HepG2 (cell line): ENCODE measurements around the gene ERCC4. TPM values are rescaled to one million over a fixed set of nuclear protein-coding genes. Genes with fewer than 3 reads are reported as not detected.

Source experiments
- CC2D1A ChIP-seq: sonication (generic); formaldehyde crosslinking; IDR thresholded peaks from 2 replicates; pipeline ENCODE4 v1.8.1; 2023; ENCODE audit warnings: mild to moderate bottlenecking, missing genetic modification reagents
- CCAR2 ChIP-seq: fragments of 200-400 bp; formaldehyde crosslinking; optimal IDR thresholded peaks from 2 replicates; pipeline ENCODE3; 2018; ENCODE audit warnings: low read depth, mild to moderate bottlenecking, low read length, moderate library complexity
- DMTF1 ChIP-seq: sonication (generic); formaldehyde crosslinking; IDR thresholded peaks from 2 replicates; pipeline ENCODE4 v1.4.0; 2020; ENCODE audit warnings: mild to moderate bottlenecking, missing genetic modification reagents
- ELF3 ChIP-seq: IDR thresholded peaks from 2 replicates; pipeline ENCODE4 v1.6.1; 2016; ENCODE audit warnings: missing genetic modification reagents, missing compliant biosample characterization
- GABPB1 ChIP-seq: IDR thresholded peaks from 2 replicates; pipeline ENCODE4 v1.6.1; 2016; ENCODE audit warnings: mild to moderate bottlenecking, missing genetic modification reagents, moderate library complexity, missing compliant biosample characterization
- GTF3A ChIP-seq: sonication (generic); formaldehyde crosslinking; conservative IDR thresholded peaks from 2 replicates; pipeline ENCODE4 v1.4.0; 2020; ENCODE audit warnings: mild to moderate bottlenecking, missing genetic modification reagents
- JARID2 ChIP-seq: sonication (generic); formaldehyde crosslinking; IDR thresholded peaks from 2 replicates; pipeline ENCODE4 v1.8.1; 2023; ENCODE audit warnings: missing genetic modification reagents, inconsistent platforms; ENCODE audit not compliant: insufficient replicate concordance
- RFXAP ChIP-seq: sonication (generic); formaldehyde crosslinking; IDR thresholded peaks from 2 replicates; pipeline ENCODE4 v1.4.0; 2020; ENCODE audit warnings: missing genetic modification reagents, borderline replicate concordance
- SNAI1 ChIP-seq: sonication (generic); formaldehyde crosslinking; IDR thresholded peaks from 2 replicates; pipeline ENCODE4 v1.5.0; 2020; ENCODE audit warnings: mild to moderate bottlenecking, missing genetic modification reagents, borderline replicate concordance
- TBX3 ChIP-seq: fragments of 450-650 bp; IDR thresholded peaks from 2 replicates; pipeline ENCODE4 v1.6.1; 2017; ENCODE audit warnings: antibody characterized with exemption, mild to moderate bottlenecking, inconsistent platforms, borderline replicate concordance
- ZBTB7A ChIP-seq: sonication (generic); formaldehyde crosslinking; IDR thresholded peaks from 2 replicates; pipeline ENCODE4 v1.8.0; 2022; ENCODE audit warnings: mild to moderate bottlenecking, missing genetic modification reagents
- ZGPAT ChIP-seq: IDR thresholded peaks from 2 replicates; pipeline ENCODE4 v1.6.1; 2016; ENCODE audit warnings: mild to moderate bottlenecking
- ZNF138 ChIP-seq: sonication (generic); formaldehyde crosslinking; IDR thresholded peaks from 2 replicates; pipeline ENCODE4 v1.5.0; 2020; ENCODE audit warnings: mild to moderate bottlenecking, low read depth, missing genetic modification reagents
- ZNF20 ChIP-seq: sonication (generic); formaldehyde crosslinking; IDR thresholded peaks from 2 replicates; pipeline ENCODE4 v1.4.0; 2020; ENCODE audit warnings: mild to moderate bottlenecking, moderate library complexity, missing genetic modification reagents
- ZNF333 ChIP-seq: sonication (generic); formaldehyde crosslinking; IDR thresholded peaks from 2 replicates; pipeline ENCODE4 v1.4.0; 2020; ENCODE audit warnings: mild to moderate bottlenecking, missing genetic modification reagents, borderline replicate concordance
- ZNF382 ChIP-seq: sonication (generic); formaldehyde crosslinking; IDR thresholded peaks from 2 replicates; pipeline ENCODE4 v1.5.0; 2020; ENCODE audit warnings: missing genetic modification reagents, mild to moderate bottlenecking, borderline replicate concordance
- ZNF430 ChIP-seq: sonication (generic); formaldehyde crosslinking; IDR thresholded peaks from 2 replicates; pipeline ENCODE4 v1.9.0; 2021; ENCODE audit warnings: mild to moderate bottlenecking, missing genetic modification reagents
- ZNF530 ChIP-seq: sonication (generic); formaldehyde crosslinking; IDR thresholded peaks from 2 replicates; pipeline ENCODE4 v1.5.0; 2020; ENCODE audit warnings: low read depth, mild to moderate bottlenecking, missing genetic modification reagents
- ZNF574 ChIP-seq: sonication (generic); formaldehyde crosslinking; IDR thresholded peaks from 2 replicates; pipeline ENCODE4 v1.4.0; 2020; ENCODE audit warnings: missing genetic modification reagents
- polyA plus RNA-seq, 8 experiments: library from polyadenylated mRNA; depleted of rRNA in 3 of 8; stranded (reverse) in 7 of 8; unstranded in 1 of 8; fragments of >200 nt; fragmentation: Illumina TruSeq in 4 of 8; extraction: Trizol in 4 of 8; gene quantifications; 2 replicates each; pipeline versions ENCODE4 v1.2.1 to v1.2.3, GENCODE V29; 2011 to 2016; ENCODE audit warnings: low read depth in 4 of 8, missing spikeins in 1 of 8, mixed read lengths in 1 of 8; ENCODE audit not compliant: insufficient read depth in 1 of 8
- total RNA-seq, 5 experiments: library from RNA; depleted of rRNA; stranded (reverse); fragments of >200 nt; fragmentation: Illumina TruSeq; extraction: Trizol; gene quantifications; 2 replicates each; pipeline ENCODE4 v1.2.3, GENCODE V29; 2016; ENCODE audit warnings: low read depth in 1 of 5
- TF ChIP-seq, protein P1 (sequence below): conservative IDR thresholded peaks from 2 replicates; pipeline ENCODE4 v1.6.1; 2018; ENCODE audit warnings: missing genetic modification reagents

Gene ERCC4
- total and polyA plus RNA-seq, 2 of the 13 experiments (the other 11 are each of a cell fraction or from before 2014, with no cell fraction given): 5.4 to 15.2 TPM

GRCh38 chr16:13957197-13958078 lies 37.5 kb downstream of the ERCC4 start (continued):
- TF ChIP-seq JARID2 (CRISPR knock-in tag): no peak
- TF ChIP-seq ZGPAT (CRISPR knock-in tag): peak; percentile 66; the same call in 1 of the 2 replicates
- no peak for TF ChIP-seq ZNF138 (CRISPR knock-in tag)
- TF ChIP-seq, protein P1, sequence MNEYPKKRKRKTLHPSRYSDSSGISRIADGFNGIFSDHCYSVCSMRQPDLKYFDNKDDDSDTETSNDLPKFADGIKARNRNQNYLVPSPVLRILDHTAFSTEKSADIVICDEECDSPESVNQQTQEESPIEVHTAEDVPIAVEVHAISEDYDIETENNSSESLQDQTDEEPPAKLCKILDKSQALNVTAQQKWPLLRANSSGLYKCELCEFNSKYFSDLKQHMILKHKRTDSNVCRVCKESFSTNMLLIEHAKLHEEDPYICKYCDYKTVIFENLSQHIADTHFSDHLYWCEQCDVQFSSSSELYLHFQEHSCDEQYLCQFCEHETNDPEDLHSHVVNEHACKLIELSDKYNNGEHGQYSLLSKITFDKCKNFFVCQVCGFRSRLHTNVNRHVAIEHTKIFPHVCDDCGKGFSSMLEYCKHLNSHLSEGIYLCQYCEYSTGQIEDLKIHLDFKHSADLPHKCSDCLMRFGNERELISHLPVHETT: no peak
- peak; percentile 64; the same call in 1 of the 2 replicates for TF ChIP-seq ZNF430
- TF ChIP-seq SNAI1 (CRISPR knock-in tag): 0 out of 2 replicates have a peak, but pooled peaks have one; percentile 62
- TF ChIP-seq DMTF1 (CRISPR knock-in tag): no peak
- TF ChIP-seq ZNF20 (CRISPR knock-in tag): no peak
- no peak for TF ChIP-seq ZNF382
- TF ChIP-seq ZNF574: no peak
- TF ChIP-seq ELF3: peak; percentile 90
- TF ChIP-seq ZNF333 (CRISPR knock-in tag): no peak
- no peak for TF ChIP-seq GTF3A
- no peak for TF ChIP-seq ZBTB7A (CRISPR knock-in tag)
- TF ChIP-seq CC2D1A: no peak
- TF ChIP-seq CCAR2: no peak
- no peak; the same call in 1 of the 2 replicates for TF ChIP-seq GABPB1 (CRISPR knock-in tag)
- TF ChIP-seq TBX3: peak; percentile 42; the same call in 1 of the 2 replicates
- no peak for TF ChIP-seq ZNF530 (CRISPR knock-in tag)
- TF ChIP-seq RFXAP: no peak
